ENCODE results near the gene IL6R. TPM values are rescaled to one million over a fixed set of nuclear protein-coding genes. Genes with fewer than 3 reads are reported as not detected.

Gene IL6R
- total RNA-seq, 1 donor from 2014 or later = 2.2 TPM

DNA sequence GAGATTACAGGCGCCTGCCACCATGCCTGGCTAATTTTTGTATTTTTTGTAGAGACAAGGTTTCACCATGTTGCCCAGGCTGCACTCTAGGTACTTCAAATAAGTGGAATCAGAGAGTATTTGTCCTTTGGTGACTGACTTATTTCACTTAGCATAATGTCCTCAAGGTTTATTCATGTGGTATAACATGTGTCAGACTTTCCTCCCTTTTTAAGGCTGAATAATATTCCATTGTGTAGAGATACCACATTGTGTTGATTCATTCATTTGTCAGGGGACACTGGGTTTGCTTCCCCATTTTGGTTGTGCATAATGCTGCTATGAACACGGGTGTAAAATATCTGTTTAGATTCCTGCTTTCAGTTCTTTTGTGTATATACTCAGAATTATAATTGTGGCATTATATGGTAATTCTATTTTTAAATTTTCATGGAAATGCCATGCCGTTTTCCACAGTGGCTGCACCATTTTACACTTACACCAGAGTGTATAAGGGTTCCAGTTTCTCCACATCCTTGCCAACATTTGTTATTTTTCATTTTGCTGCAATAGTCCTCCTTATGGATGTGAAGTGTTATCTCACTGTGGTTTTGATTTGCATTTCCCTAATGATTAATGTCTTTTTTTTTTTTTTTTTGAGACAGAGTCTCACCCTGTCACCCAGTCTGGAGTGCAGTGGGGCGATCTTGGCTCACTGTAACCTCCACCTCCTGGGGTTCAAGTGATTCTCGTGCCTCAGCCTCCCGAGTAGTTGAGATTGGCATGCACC, 35.1 kb downstream of the IL6R start:
- Histone ChIP-seq H3K36me3 (ENCODE audit: insufficient read depth, low read length) (no peaks in the 10 kb centered on the region), H4K20me1 (ENCODE audit: insufficient read depth, low read length) (no peaks in the 10 kb centered on the region), H3K79me2 (ENCODE audit: insufficient read depth, low read length) (no peaks in the 10 kb centered on the region), H3K27me3 (ENCODE audit: insufficient read depth, low read length) (peaks cover 7% of the 10 kb centered on the region), H2AFZ (ENCODE audit: low read depth, low read length) (no peak overlapping the region), H3K9me3 (ENCODE audit: insufficient read depth, low read depth, low read length) (no peaks in the 10 kb centered on the region), H3K9ac (ENCODE audit: low read length) (no peak overlapping the region), H3K27ac (ENCODE audit: low read depth, low read length) (no peak overlapping the region), H3K4me2 (ENCODE audit: low read length) (no peak overlapping the region), H3K4me1 (ENCODE audit: insufficient read depth, low read length) (peaks cover 18% of the 10 kb centered on the region), H3K4me3 (ENCODE audit: insufficient read depth, low read depth, low read length) (no peak overlapping the region)
- no peaks in the 10 kb centered on the region for H3K9me3 Mint-ChIP-seq (ENCODE audit: unreplicated experiment)
- H3K4me1 Mint-ChIP-seq (ENCODE audit: low read depth, unreplicated experiment) = peaks cover 26% of the 10 kb centered on the region
- peaks cover 2% of the 10 kb centered on the region for H3K27me3 Mint-ChIP-seq (ENCODE audit: low read depth, unreplicated experiment)
- H3K27ac Mint-ChIP-seq (ENCODE audit: unreplicated experiment) = peak overlapping the region; percentile 5
- FAIRE-seq = no peak
- no peak for TF ChIP-seq EZH2 (IDR thresholded peaks at IDR 0.05; ENCODE audit: insufficient read depth, low read length)
- TF ChIP-seq, protein P1, sequence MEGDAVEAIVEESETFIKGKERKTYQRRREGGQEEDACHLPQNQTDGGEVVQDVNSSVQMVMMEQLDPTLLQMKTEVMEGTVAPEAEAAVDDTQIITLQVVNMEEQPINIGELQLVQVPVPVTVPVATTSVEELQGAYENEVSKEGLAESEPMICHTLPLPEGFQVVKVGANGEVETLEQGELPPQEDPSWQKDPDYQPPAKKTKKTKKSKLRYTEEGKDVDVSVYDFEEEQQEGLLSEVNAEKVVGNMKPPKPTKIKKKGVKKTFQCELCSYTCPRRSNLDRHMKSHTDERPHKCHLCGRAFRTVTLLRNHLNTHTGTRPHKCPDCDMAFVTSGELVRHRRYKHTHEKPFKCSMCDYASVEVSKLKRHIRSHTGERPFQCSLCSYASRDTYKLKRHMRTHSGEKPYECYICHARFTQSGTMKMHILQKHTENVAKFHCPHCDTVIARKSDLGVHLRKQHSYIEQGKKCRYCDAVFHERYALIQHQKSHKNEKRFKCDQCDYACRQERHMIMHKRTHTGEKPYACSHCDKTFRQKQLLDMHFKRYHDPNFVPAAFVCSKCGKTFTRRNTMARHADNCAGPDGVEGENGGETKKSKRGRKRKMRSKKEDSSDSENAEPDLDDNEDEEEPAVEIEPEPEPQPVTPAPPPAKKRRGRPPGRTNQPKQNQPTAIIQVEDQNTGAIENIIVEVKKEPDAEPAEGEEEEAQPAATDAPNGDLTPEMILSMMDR (IDR thresholded peaks at IDR 0.05; ENCODE audit: insufficient read depth, low read depth, low read length) = no peak
- no peak overlapping the region for H3K4me3 Mint-ChIP-seq (ENCODE audit: unreplicated experiment)
- no peaks in the 10 kb centered on the region for H3K36me3 Mint-ChIP-seq (ENCODE audit: low read depth, unreplicated experiment)
- DNase-seq (ENCODE audit: low read depth) = no peak

DNA sequence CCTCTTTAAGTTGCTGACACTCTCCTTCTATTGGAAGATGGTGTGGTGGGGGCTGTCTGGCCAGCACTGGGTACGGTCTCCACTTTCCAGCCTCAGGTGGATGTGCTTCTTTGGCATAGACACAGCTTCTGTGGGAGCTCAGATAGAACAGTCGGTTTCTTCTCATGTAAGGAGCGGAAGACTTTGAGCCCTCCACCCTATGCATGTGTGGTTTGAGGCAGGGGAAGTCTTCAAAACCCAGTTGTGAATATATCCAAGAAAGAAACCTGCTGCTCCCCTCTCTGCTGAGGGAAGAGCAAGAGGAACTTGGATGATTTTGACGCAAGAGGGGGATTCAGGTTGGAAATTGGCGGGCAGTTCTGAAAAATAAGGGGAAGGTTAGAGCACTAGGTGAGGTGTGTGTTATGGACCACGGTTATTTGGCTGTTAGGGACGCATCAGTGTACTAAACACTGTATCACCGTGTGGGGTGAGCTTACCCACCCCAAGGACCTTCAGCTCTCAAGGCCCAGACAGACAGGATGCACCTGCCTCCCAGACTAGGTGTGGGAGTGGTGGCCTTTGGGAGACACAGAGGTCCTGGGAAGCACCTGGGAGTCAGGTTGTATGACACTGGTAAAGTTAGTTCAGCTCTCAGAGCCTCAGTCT, 36.2 kb downstream of the IL6R start:
- Histone ChIP-seq H3K9me3 (ENCODE audit: insufficient read depth, low read depth, low read length) (no peaks in the 10 kb centered on the region), H3K27me3 (ENCODE audit: insufficient read depth, low read length) (peaks cover 7% of the 10 kb centered on the region), H3K4me3 (ENCODE audit: insufficient read depth, low read depth, low read length) (no peak overlapping the region), H3K9ac (ENCODE audit: low read length) (no peak overlapping the region), H3K79me2 (ENCODE audit: insufficient read depth, low read length) (no peaks in the 10 kb centered on the region), H3K36me3 (ENCODE audit: insufficient read depth, low read length) (no peaks in the 10 kb centered on the region), H3K27ac (ENCODE audit: low read depth, low read length) (no peak overlapping the region), H3K4me2 (ENCODE audit: low read length) (no peak overlapping the region), H2AFZ (ENCODE audit: low read depth, low read length) (no peak overlapping the region), H4K20me1 (ENCODE audit: insufficient read depth, low read length) (no peaks in the 10 kb centered on the region), H3K4me1 (ENCODE audit: insufficient read depth, low read length) (peaks cover 25% of the 10 kb centered on the region)
- Mint-ChIP-seq H3K27ac (ENCODE audit: unreplicated experiment) (peak overlapping the region; percentile 59), H3K4me3 (ENCODE audit: unreplicated experiment) (peak overlapping the region; percentile 17), H3K27me3 (ENCODE audit: low read depth, unreplicated experiment) (peaks cover 2% of the 10 kb centered on the region), H3K36me3 (ENCODE audit: low read depth, unreplicated experiment) (no peaks in the 10 kb centered on the region), H3K4me1 (ENCODE audit: low read depth, unreplicated experiment) (peaks cover 37% of the 10 kb centered on the region), H3K9me3 (ENCODE audit: unreplicated experiment) (no peaks in the 10 kb centered on the region)
- FAIRE-seq (no peak), DNase-seq (ENCODE audit: low read depth) (no peak)
- TF ChIP-seq EZH2 (IDR thresholded peaks at IDR 0.05; ENCODE audit: insufficient read depth, low read length) = no peak
- TF ChIP-seq, protein P1 (IDR thresholded peaks at IDR 0.05; ENCODE audit: insufficient read depth, low read depth, low read length) = no peak

Data from astrocyte (in vitro differentiated cells and primary cell).